Activated CD8-positive, alpha-beta T cell treated with anti-CD3 and anti-CD28 coated beads, Interleukin-2, amount 10 ng/mL, durations not matched to agents 7 days and 5 days (primary cell): ENCODE data around the gene TMPRSS4. TPM values are rescaled to one million over a fixed set of nuclear protein-coding genes. Genes with fewer than 3 reads are reported as not detected.

Experiments
- ATAC-seq: fragments of 150-1000 bp; cut with Tn5 transposase; one replicate; pipeline ENCODE4 v1.10.0; 2021; ENCODE audit warnings: moderate library complexity
- CTCF ChIA-PET: fragments of 350-600 bp; sonication (Branson Sonifier 250); formaldehyde crosslinking; loops from one replicate; lab custom pipeline; 2021; ENCODE audit warnings: antibody characterized with exemption; lab: Charles Lee
- POLR2A ChIA-PET: fragments of 350-600 bp; sonication (Branson Sonifier 250); formaldehyde crosslinking; loops from one replicate; lab custom pipeline; 2021; ENCODE audit warnings: antibody characterized with exemption; lab: Charles Lee
- DNase-seq: peaks from one replicate; pipeline ENCODE4 v3.0.0-alpha.2; 2020
- H3K27ac Mint-ChIP-seq: one replicate; pipeline ENCODE4 v1.8.0; 2021; ENCODE audit warnings: mild to moderate bottlenecking, mixed read lengths
- H3K27me3 Mint-ChIP-seq: one replicate; pipeline ENCODE4 v1.8.0; 2021; ENCODE audit warnings: low read depth, mixed read lengths
- H3K36me3 Mint-ChIP-seq: one replicate; pipeline ENCODE4 v1.8.0; 2021; ENCODE audit warnings: low read depth, mixed read lengths
- H3K4me1 Mint-ChIP-seq: one replicate; pipeline ENCODE4 v1.8.0; 2021; ENCODE audit warnings: low read depth, mixed read lengths
- H3K4me3 Mint-ChIP-seq: one replicate; pipeline ENCODE4 v1.8.0; 2021; ENCODE audit warnings: mild to moderate bottlenecking, mixed read lengths
- H3K9me3 Mint-ChIP-seq: one replicate; pipeline ENCODE4 v1.8.0; 2022; ENCODE audit warnings: mixed read lengths; ENCODE audit not compliant: insufficient read depth
- total RNA-seq, 2 experiments: library from RNA; stranded (reverse); gene quantifications; one replicate each; pipeline ENCODE4 v1.2.3, GENCODE V29; 2021

The TMPRSS4 gene
- total RNA-seq, 2 experiments from 2014 or later: 0.37 to 0.50 TPM

DNA sequence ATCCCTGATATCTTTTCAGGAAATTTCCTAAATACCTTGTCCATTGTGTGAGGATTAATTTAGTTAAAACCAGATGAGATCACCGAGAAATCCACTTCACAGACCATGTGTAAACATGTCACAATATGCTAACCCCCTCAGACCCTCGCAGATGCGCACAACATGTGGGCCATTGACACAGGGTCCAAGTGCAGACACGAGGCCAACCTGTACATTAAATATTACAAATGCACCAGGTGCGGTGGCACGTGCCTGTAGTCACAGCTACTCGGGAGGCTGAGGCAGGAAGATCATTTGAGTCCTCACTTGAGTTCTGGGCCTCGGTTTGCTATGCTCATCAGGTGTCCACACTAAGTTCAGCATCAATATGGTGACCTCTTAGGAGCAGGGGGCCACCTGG is 9.9 kb upstream of the TMPRSS4 start:
- ATAC-seq (no peak), DNase-seq (no peak)
- Mint-ChIP-seq H3K4me3 (no peak overlapping the region), H3K27ac (no peak overlapping the region), H3K36me3 (no peaks in the 10 kb centered on the region), H3K9me3 (no peaks in the 10 kb centered on the region), H3K27me3 (peaks cover 9% of the 10 kb centered on the region), H3K4me1 (peaks cover 12% of the 10 kb centered on the region)
- POLR2A ChIA-PET: no interaction called here
- CTCF ChIA-PET: no interaction called here

DNA sequence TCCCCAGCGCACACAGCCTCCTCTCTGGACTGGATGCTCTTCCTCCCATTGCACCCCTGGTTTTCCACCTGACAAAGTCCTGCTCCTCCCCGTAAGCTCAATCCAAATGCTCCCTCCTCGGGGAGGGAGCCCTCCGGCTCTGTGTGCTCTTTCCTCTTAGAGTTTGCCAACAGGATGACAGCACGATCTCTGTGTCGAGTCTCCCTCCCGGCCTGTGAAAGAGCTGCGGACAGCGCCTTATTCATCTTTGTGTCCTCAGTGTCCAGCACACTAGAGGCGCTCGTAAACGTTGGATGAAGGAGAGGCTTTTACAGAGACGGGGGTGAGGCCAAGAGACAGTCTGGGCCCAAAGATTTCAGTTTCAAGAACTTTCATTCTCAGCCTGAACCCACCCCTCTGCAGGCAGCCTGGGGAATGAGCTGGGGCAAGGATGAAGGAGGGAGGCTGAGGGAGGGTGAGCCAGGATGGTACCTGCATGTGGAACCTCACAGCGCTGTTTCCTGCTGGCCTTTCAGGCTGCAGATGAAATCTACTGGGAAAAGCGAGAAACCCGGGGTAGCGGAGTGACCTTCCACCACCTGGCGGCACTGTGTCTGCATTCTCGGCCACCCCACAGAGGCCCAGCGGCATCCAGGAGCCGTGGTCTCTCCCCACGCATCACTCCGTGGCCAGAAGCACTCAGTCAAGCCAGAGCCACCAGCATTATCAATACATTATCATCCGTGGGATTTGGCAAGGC is 8.5 kb upstream of the TMPRSS4 start:
- no peak for DNase-seq
- CTCF ChIA-PET: no interaction called here
- ATAC-seq: no peak
- Mint-ChIP-seq H3K27ac (no peak overlapping the region), H3K4me1 (peaks cover 12% of the 10 kb centered on the region), H3K27me3 (peaks cover 6% of the 10 kb centered on the region), H3K36me3 (no peaks in the 10 kb centered on the region), H3K4me3 (no peak overlapping the region), H3K9me3 (no peaks in the 10 kb centered on the region)
- POLR2A ChIA-PET: no interaction called here

DNA sequence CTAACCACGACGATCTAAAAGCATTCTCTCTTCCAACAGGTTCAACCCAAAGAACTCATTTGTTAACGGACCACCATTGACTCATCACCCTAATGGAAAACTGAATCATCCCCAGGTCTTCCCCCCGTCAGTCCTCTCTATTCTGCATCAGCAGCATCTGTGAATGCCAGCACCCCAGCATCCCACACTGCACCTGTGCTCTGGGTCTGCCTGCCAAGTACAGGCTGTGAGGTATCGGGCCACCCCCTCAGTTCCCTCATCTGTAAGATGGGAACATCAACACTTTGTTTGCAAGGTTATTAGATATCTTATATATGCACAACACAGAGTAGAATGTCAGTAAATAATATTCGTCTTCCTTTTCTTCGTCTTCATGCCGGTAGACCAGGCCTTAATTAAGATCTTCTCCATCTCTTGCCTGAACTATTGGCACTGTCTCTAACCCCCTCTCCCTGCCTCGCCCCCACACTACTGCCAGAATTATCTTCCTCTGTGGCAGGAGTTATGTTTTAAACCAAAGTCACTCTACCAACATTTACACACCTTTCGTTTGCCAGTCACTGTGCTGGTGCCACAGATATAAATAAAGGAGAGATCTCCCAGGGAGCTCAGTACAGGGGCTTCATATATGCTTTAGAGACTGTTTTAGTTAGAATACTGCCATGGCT is 7.8 kb upstream of the TMPRSS4 start:
- CTCF ChIA-PET: no interaction called here
- no peak overlapping the region for H3K27ac Mint-ChIP-seq
- POLR2A ChIA-PET: no interaction called here
- no peak for ATAC-seq
- H3K4me3 Mint-ChIP-seq: no peak overlapping the region
- H3K27me3 Mint-ChIP-seq: peaks cover 6% of the 10 kb centered on the region
- H3K36me3 Mint-ChIP-seq: no peaks in the 10 kb centered on the region
- no peak for DNase-seq
- peaks cover 12% of the 10 kb centered on the region for H3K4me1 Mint-ChIP-seq
- H3K9me3 Mint-ChIP-seq: no peaks in the 10 kb centered on the region

DNA sequence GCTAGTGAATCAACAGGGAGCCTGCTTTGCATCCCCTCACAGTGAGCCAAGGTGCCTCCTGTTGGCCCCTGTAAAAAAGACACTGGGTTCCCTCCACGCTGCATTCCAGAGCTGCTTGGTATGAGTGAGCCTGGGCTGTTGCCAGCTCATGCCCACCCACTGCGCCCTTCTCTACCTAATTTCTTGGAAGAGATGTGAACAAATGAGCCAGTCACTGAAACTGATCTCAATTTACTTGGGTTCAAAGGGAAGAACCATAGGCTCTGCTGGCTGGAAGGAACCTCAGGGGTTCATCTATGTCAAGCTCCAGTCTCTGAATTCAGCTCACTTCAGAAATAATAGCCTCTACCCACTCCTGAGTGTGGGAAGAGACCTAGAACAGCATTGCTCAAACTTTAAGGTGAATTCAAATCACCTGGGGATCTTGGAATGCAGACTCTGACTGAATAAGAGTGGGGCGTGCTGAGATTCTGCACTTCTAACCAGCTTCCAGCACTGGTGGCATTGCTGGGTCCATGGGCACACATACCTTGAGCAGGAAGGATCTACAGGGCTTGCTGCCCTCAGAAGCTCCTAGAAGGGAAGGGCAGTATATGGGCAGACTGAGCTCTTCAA is 5.4 kb upstream of the TMPRSS4 start:
- Mint-ChIP-seq H3K36me3 (no peaks in the 10 kb centered on the region), H3K4me3 (no peak overlapping the region), H3K27me3 (peaks cover 11% of the 10 kb centered on the region), H3K9me3 (no peaks in the 10 kb centered on the region), H3K27ac (no peak overlapping the region), H3K4me1 (peaks cover 4% of the 10 kb centered on the region)
- DNase-seq: no peak
- ChIA-PET POLR2A (no interaction called here), CTCF (interaction anchor here (0.5 to 4.4 kb wide), 4 partner anchors 18 to 646 kb away, joined by 3 to 21 read pairs (median 6); no protein-coding TSS in a partner anchor)
- no peak for ATAC-seq

DNA sequence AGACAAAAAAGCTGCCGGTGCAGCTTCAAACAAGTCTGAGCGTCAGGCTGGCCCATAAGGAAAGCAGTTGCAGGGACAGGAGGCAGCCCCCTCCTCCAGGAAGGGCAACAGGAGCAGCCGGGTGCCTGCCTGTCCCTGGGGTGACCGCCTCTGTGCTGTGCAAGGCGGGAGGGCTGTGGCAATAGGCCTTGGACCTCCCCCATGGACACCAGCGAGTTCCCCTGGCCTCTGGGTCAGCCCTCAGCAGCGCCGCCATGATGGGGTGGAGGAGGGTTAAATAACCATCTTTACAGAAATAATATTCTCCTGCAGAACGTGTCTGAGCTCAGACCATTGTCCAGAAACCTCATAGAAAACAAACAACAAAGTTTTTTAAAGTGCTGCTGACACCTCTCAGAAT is 3.3 kb upstream of the TMPRSS4 start:
- CTCF ChIA-PET: interaction anchor here (0.7 to 4.4 kb wide), 3 partner anchors 15 to 20 kb away, joined by 3 to 21 read pairs (median 3); no protein-coding TSS in a partner anchor
- DNase-seq (no peak), ATAC-seq (no peak)
- peaks cover 13% of the 10 kb centered on the region for H3K4me1 Mint-ChIP-seq
- H3K9me3 Mint-ChIP-seq: no peaks in the 10 kb centered on the region
- no peak overlapping the region for H3K4me3 Mint-ChIP-seq
- H3K36me3 Mint-ChIP-seq: no peaks in the 10 kb centered on the region
- no peak overlapping the region for H3K27ac Mint-ChIP-seq
- POLR2A ChIA-PET: no interaction called here
- H3K27me3 Mint-ChIP-seq: peaks cover 9% of the 10 kb centered on the region

DNA sequence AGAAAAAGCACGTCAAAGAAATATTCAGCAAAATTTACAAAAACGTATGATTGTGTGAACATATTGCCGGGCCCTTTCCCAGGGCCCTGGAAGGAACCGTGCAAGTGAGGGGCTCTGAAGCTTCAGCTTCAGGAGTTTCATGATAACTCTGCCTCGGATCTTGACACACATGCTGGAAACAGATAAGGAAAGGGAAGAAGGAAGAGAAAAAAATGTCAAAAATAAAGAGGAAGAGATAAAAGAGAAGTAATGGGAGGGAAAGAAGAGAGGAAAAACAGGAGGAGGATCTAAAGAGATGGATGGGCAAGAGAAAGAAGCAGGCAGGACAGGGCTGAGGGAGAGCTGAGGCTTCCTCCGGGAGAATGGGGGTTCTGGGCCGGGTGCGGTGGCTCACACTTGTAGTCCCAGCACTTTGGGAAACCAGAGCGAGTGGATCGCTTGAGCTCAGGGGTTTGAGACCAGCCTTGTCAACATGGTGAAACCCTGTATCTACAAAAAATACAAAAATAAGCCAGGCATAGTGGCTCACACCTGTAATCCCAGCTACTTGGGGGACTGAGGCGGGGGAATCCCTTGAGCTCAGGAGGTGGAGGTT is 2.7 kb upstream of the TMPRSS4 start:
- Mint-ChIP-seq H3K9me3 (no peaks in the 10 kb centered on the region), H3K36me3 (no peaks in the 10 kb centered on the region), H3K4me3 (no peak overlapping the region), H3K27ac (no peak overlapping the region), H3K27me3 (peaks cover 11% of the 10 kb centered on the region), H3K4me1 (peaks cover 13% of the 10 kb centered on the region)
- DNase-seq: no peak
- CTCF ChIA-PET: interaction anchor here (4.4 kb wide), 1 partner anchor 21 kb away, joined by 21 read pairs; no protein-coding TSS in a partner anchor
- POLR2A ChIA-PET: no interaction called here
- ATAC-seq: no peak

DNA sequence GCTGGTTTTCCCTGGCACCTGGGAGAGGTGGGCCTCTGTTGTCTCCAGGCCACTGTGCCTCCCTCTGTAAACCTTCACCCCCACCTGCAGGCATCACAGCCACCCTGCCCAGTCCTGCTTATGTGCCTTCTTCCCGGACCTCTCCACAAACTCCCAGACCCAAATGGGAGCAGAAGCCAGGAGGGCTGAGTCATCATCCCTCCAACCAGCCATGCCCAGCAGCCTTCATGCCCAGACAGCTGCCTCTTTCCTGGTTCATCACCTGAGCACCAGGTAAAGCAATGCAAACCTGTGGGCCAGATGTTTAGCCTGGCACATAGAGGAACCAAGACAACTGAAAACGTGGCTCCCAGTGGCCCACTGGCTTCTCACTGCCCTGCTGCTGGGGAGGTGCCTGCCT is 2.1 kb upstream of the TMPRSS4 start:
- peaks cover 11% of the 10 kb centered on the region for H3K27me3 Mint-ChIP-seq
- no peaks in the 10 kb centered on the region for H3K36me3 Mint-ChIP-seq
- no peak overlapping the region for H3K4me3 Mint-ChIP-seq
- H3K27ac Mint-ChIP-seq: no peak overlapping the region
- ChIA-PET CTCF (interaction anchor here (4.4 kb wide), 1 partner anchor 21 kb away, joined by 21 read pairs; no protein-coding TSS in a partner anchor), POLR2A (no interaction called here)
- no peaks in the 10 kb centered on the region for H3K9me3 Mint-ChIP-seq
- ATAC-seq (no peak), DNase-seq (no peak)
- H3K4me1 Mint-ChIP-seq: peaks cover 13% of the 10 kb centered on the region

DNA sequence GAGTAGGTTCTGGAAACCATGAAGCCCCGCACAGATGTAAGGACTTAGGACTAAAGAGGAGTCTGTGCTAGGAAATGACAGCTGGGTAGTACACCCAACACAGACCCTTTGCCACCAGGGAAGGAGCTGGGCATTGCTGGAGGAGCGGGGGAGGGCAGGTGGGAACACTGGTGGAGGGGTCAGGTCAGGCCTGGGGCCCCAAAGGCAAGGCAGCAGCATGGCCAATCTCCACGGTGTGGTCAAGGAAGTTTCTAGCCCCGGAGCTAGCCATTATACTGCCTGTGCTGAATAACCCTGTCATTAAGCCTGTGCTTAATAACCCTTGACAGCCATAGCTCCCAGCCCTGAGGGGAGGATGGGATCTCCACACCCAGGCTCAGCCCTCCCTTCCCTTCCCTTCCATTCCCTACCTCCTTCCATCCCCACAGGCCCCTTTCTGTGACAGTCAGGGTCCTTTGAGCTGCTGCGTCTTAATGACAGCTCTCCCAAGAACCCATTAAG is 2.1 kb downstream of the TMPRSS4 start:
- ATAC-seq: no peak
- no peaks in the 10 kb centered on the region for H3K36me3 Mint-ChIP-seq
- no peak overlapping the region for H3K27ac Mint-ChIP-seq
- no peaks in the 10 kb centered on the region for H3K9me3 Mint-ChIP-seq
- POLR2A ChIA-PET: no interaction called here
- H3K4me3 Mint-ChIP-seq: no peak overlapping the region
- H3K27me3 Mint-ChIP-seq: peaks cover 14% of the 10 kb centered on the region
- CTCF ChIA-PET: no interaction called here
- no peak for DNase-seq
- peaks cover 13% of the 10 kb centered on the region for H3K4me1 Mint-ChIP-seq

DNA sequence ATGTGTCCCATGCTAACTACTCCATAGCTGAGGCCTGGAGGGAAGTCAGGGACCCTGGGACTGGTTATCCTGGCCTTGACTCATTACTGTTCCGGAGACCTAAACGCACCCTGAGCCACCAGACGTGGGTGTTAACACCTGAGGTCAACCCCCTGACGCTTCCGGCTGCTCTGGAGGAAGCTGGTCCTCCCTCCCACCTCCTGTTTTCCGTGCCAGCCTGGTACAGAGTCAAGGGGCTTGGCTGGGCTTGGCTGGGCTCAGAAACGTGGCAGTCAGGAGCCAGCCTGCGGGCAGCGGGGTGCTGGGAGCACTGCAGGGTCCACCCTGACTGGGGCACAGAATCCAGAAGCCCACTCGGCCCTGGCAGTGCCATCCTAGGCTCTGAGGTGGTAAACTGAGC is 2.6 kb downstream of the TMPRSS4 start:
- H3K27ac Mint-ChIP-seq: no peak overlapping the region
- H3K27me3 Mint-ChIP-seq: peaks cover 14% of the 10 kb centered on the region
- ChIA-PET CTCF (interaction anchor here (1.5 kb wide), 1 partner anchor 26 kb away, joined by 4 read pairs; no protein-coding TSS in a partner anchor), POLR2A (no interaction called here)
- H3K9me3 Mint-ChIP-seq: no peaks in the 10 kb centered on the region
- no peak overlapping the region for H3K4me3 Mint-ChIP-seq
- no peak for ATAC-seq
- H3K4me1 Mint-ChIP-seq: peaks cover 13% of the 10 kb centered on the region
- no peak for DNase-seq
- H3K36me3 Mint-ChIP-seq: no peaks in the 10 kb centered on the region

DNA sequence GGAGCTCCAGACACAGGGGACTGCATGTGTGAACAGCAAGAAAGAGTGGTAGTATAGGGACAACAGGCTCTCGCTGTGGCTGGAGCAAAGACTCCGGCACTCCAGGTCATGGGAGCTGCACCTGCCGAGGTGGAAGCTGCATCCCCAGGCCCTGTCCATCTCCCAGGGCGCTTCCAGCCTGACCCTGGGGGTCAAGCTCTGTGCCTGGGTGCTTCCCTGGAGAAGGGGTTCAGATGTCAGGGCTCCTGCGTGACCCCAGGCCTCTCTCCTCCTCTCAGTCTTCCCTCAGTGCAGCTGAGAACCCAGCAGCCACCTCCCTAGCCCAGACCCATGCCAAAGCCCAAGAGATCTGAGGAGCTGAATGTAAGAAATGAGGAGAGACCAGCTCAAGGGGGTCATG is 3.4 kb downstream of the TMPRSS4 start:
- POLR2A ChIA-PET: no interaction called here

DNA sequence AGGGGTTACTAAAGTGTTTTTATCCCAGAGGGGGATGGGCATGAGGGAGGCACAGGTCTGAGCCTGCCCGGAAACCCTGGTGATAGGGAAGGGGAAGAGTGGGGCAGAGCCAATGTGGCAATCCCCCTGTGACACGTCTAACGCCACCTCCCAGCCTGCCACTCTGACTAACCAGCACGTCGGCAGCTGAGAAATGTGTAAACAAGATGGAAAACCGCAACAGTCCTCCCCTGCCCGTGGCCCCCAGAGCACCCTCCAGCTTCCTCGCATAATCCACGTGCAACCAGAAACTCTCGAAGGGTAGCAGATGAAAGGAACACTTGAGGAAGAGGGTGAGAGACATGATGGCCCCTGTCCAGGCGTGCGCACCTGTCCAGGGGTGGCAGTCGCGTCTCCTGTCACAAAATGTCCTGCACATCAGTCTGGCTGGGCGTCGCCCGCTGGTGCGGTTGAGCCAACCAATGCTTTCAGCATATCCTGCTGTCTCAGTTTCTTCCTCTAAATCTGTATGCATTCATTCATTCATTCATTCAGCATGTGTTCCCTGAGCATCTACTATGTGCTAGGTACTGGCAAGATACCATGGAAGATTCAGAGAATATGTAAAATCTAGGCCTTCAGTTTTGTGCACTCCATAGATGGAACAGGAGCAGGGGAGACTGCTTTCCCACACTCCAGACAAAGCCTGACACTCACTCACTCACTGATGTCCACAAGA is 4.5 kb downstream of the TMPRSS4 start:
- no peak overlapping the region for H3K4me3 Mint-ChIP-seq
- H3K9me3 Mint-ChIP-seq: peaks cover 2% of the 10 kb centered on the region
- DNase-seq (no peak), ATAC-seq (no peak)
- peaks cover 8% of the 10 kb centered on the region for H3K27me3 Mint-ChIP-seq
- H3K36me3 Mint-ChIP-seq: peaks cover under 1% of the 10 kb centered on the region
- H3K4me1 Mint-ChIP-seq: peaks cover 10% of the 10 kb centered on the region
- no peak overlapping the region for H3K27ac Mint-ChIP-seq
- ChIA-PET CTCF (interaction anchor here (1.5 kb wide), 1 partner anchor 28 kb away, joined by 4 read pairs; no protein-coding TSS in a partner anchor), POLR2A (no interaction called here)

More for the DNA sequence above, 3.4 kb downstream of the TMPRSS4 start:
- DNase-seq (no peak), ATAC-seq (no peak)
- Mint-ChIP-seq H3K4me1 (peaks cover 13% of the 10 kb centered on the region), H3K27me3 (peaks cover 11% of the 10 kb centered on the region), H3K9me3 (no peaks in the 10 kb centered on the region), H3K4me3 (no peak overlapping the region), H3K27ac (no peak overlapping the region), H3K36me3 (no peaks in the 10 kb centered on the region)
- CTCF ChIA-PET: interaction anchor here (1.0 to 1.5 kb wide), 2 partner anchors 27 to 92 kb away, joined by 3 to 4 read pairs; no protein-coding TSS in a partner anchor
